ENCODE results near the gene HOXA5.

DNA sequence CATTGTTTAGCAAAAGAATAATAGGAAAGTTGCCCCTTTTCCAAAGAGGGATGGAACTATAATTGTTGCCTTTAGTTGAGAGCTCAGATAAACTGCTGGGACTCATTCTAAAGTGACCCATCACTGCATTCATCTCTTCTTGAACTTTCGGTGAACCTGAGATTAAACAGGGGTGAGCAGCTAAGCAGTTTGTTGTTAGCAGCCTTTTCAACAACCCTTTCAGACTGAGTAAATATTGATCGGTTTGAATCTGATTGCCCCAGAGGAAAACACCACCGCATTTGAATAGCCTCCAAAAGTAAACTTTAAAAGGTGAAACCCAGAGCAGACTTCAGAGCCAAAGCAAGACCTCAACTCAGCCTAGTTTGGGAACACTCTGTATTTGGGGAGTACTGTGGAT, 52.4 kb downstream of the HOXA5 start:
- TF ChIP-seq SPI1 (IDR thresholded peaks at IDR 0.05; ENCODE audit: low read depth, low read length) (no peak), POLR2A (IDR thresholded peaks at IDR 0.05; ENCODE audit: low read depth, low read length) (no peak), PAX5 (IDR thresholded peaks at IDR 0.05; ENCODE audit: insufficient read depth, low read length, severe bottlenecking) (no peak), POLR2AphosphoS5 (IDR thresholded peaks at IDR 0.05; ENCODE audit: low read depth, low read length) (no peak), TAF1 (IDR thresholded peaks at IDR 0.05; ENCODE audit: low read depth, low read length) (no peak)

Data from GM12891 (cell line).